Prostate gland (tissue), 2 donors: ENCODE data around the gene EEF1AKMT4. TPM values are rescaled to one million over a fixed set of nuclear protein-coding genes. Genes with fewer than 3 reads are reported as not detected.

Experiments
- DNase-seq: peaks from one replicate; pipeline ENCODE4 v3.0.0-alpha.2; 2019; ENCODE audit warnings: low spot score
- H3K27ac ChIP-seq, 2 donors: fragments of 200-600 bp; sonication (generic); 2 replicates each; pipeline ENCODE4 v1.5.1; 2017 to 2019
- H3K27me3 ChIP-seq: fragments of 200-600 bp; sonication (generic); replicated peaks from 2 replicates; pipeline ENCODE4 v1.5.1; 2019; ENCODE audit not compliant: insufficient read depth
- H3K36me3 ChIP-seq, 2 donors: fragments of 200-600 bp; sonication (generic); 1 replicate in 1 of 2; 2 replicates in 1 of 2; pipeline versions ENCODE4 v1.5.1 to v1.8.1; 2017 to 2019
- H3K4me1 ChIP-seq: fragments of 200-600 bp; sonication (generic); replicated peaks from 2 replicates; pipeline ENCODE4 v1.5.1; 2019
- H3K4me3 ChIP-seq, 2 donors: fragments of 200-600 bp; sonication (generic); 2 replicates each; pipeline ENCODE4 v1.5.1; 2017 to 2019
- H3K9me3 ChIP-seq: fragments of 200-600 bp; sonication (generic); 2 replicates; pipeline ENCODE4 v1.5.1; 2017
- CTCF ChIP-seq, 4 experiments: fragments of 200-600 bp in 2 of 4; fragments of 450-650 bp in 2 of 4; sonication (generic) in 2 of 4; IDR thresholded peaks; 1 replicate in 3 of 4; 2 replicates in 1 of 4; pipeline ENCODE4 v1.5.1; 2016 to 2019; ENCODE audit warnings: antibody characterized with exemption in 4 of 4, mild to moderate bottlenecking in 2 of 4, moderate library complexity in 2 of 4
- POLR2A ChIP-seq: fragments of 450-650 bp; IDR thresholded peaks from one replicate; pipeline ENCODE4 v1.6.1; 2016; ENCODE audit warnings: antibody characterized with exemption, mild to moderate bottlenecking
- POLR2AphosphoS5 ChIP-seq: sonication (generic); formaldehyde crosslinking; IDR thresholded peaks from one replicate; pipeline ENCODE4 v1.6.1; 2017; ENCODE audit warnings: antibody characterized with exemption
- WGBS: methylation state at CpG from one replicate; pipeline ENCODE4 v1.1.5; 2018; 5-methylcytosine and 5-hydroxymethylcytosine counted together
- intact Hi-C: fragments of 100-400 bp; cut with DNase I; formaldehyde crosslinking; loops from one replicate; pipeline ENCODE4 v1.14.2; 2022
- total RNA-seq, 2 donors: library from RNA; depleted of rRNA; stranded (reverse); fragments of >200 nt; gene quantifications; one replicate each; pipeline ENCODE4 v1.1.0, GENCODE V29; 2016

EEF1AKMT4 gene
- total RNA-seq, 2 donors from 2014 or later, result 6.1 TPM

GRCh38 chr3:184284696-184285095 lies 35.2 kb downstream of the EEF1AKMT4 start:
- TF ChIP-seq POLR2A (no peak), POLR2AphosphoS5 (no peak), CTCF (IDR thresholded peaks at IDR 0.05) (no peak)
- no peaks in the 10 kb centered on the region for H3K4me1 ChIP-seq
- no peaks in the 10 kb centered on the region for H3K36me3 ChIP-seq
- WGBS, result 17% methylated on average over 4 of the region's 4 CpGs
- no peak for DNase-seq
- H3K27me3 ChIP-seq, result no peaks in the 10 kb centered on the region
- H3K4me3 ChIP-seq, result no peak overlapping the region
- intact Hi-C loops, result no loop called here
- no peaks in the 10 kb centered on the region for H3K9me3 ChIP-seq
- H3K27ac ChIP-seq, result no peak overlapping the region

GRCh38 chr3:184289426-184289938 lies 40.0 kb downstream of the EEF1AKMT4 start:
- intact Hi-C loops, result no loop called here
- WGBS, result 7% methylated on average over 10 of the region's 10 CpGs
- no peaks in the 10 kb centered on the region for H3K36me3 ChIP-seq
- no peak overlapping the region for H3K4me3 ChIP-seq
- peak in 3 of 4 experiments; percentile 34 to 59 (median 49) for TF ChIP-seq CTCF (IDR thresholded peaks at IDR 0.05)
- no peak for TF ChIP-seq POLR2AphosphoS5
- H3K27me3 ChIP-seq, result no peaks in the 10 kb centered on the region
- H3K4me1 ChIP-seq, result no peaks in the 10 kb centered on the region
- H3K27ac ChIP-seq, result no peak overlapping the region
- peak; percentile 19 for DNase-seq
- no peaks in the 10 kb centered on the region for H3K9me3 ChIP-seq

GRCh38 chr3:184290331-184290730 lies 40.9 kb downstream of the EEF1AKMT4 start:
- WGBS, result 80% methylated on average over 10 of the region's 10 CpGs
- no peak overlapping the region for H3K27ac ChIP-seq

GRCh38 chr3:184291044-184291737 lies 41.7 kb downstream of the EEF1AKMT4 start:
- DNase-seq, result no peak
- intact Hi-C loops, result no loop called here
- TF ChIP-seq CTCF (IDR thresholded peaks at IDR 0.05) (no peak), POLR2AphosphoS5 (no peak), POLR2A (no peak)
- no peaks in the 10 kb centered on the region for H3K4me1 ChIP-seq
- 86% methylated on average over 22 of the region's 22 CpGs for WGBS
- no peak overlapping the region for H3K27ac ChIP-seq
- H3K4me3 ChIP-seq, result no peak overlapping the region
- H3K36me3 ChIP-seq, result no peaks in the 10 kb centered on the region
- no peaks in the 10 kb centered on the region for H3K27me3 ChIP-seq
- no peaks in the 10 kb centered on the region for H3K9me3 ChIP-seq

More at GRCh38 chr3:184290331-184290730, 40.9 kb downstream of the EEF1AKMT4 start:
- no peak for DNase-seq
- intact Hi-C loops, result no loop called here
- TF ChIP-seq POLR2A, result no peak
- TF ChIP-seq CTCF (IDR thresholded peaks at IDR 0.05), result no peak
- TF ChIP-seq POLR2AphosphoS5, result no peak
- Histone ChIP-seq H3K9me3 (no peaks in the 10 kb centered on the region), H3K4me1 (no peaks in the 10 kb centered on the region), H3K27me3 (no peaks in the 10 kb centered on the region), H3K36me3 (no peaks in the 10 kb centered on the region), H3K4me3 (no peak overlapping the region)
